Muscle layer of duodenum (tissue), 2 donors: ENCODE measurements around the gene OSBPL9.

Source experiments
- H3K27ac ChIP-seq: one replicate; pipeline ENCODE4 v1.7.0; 2013; ENCODE audit warnings: mild to moderate bottlenecking, low read length
- H3K27me3 ChIP-seq: one replicate; pipeline ENCODE4 v1.7.0; 2013; ENCODE audit warnings: low read depth, mild to moderate bottlenecking, control low read depth, low read length
- H3K36me3 ChIP-seq, 2 donors: one replicate each; pipeline ENCODE4 v1.7.0; 2013; ENCODE audit warnings: low read length in 2 of 2, control low read depth in 1 of 2, mild to moderate bottlenecking in 1 of 2; ENCODE audit not compliant: insufficient read depth in 2 of 2, control insufficient read depth in 1 of 2
- H3K4me1 ChIP-seq, 2 donors: one replicate each; pipeline ENCODE4 v1.7.0; 2013; ENCODE audit warnings: low read length in 2 of 2, mild to moderate bottlenecking in 2 of 2, control low read depth in 1 of 2, moderate library complexity in 1 of 2; ENCODE audit not compliant: insufficient read depth in 2 of 2, control insufficient read depth in 1 of 2
- H3K4me3 ChIP-seq, 2 donors: one replicate each; pipeline ENCODE4 v1.7.0; 2013; ENCODE audit warnings: low read length in 2 of 2, low read depth in 1 of 2, mild to moderate bottlenecking in 1 of 2
- H3K9me3 ChIP-seq, 2 donors: one replicate each; pipeline ENCODE4 v1.7.0; 2013; ENCODE audit warnings: low read length in 2 of 2, control low read depth in 1 of 2, mild to moderate bottlenecking in 1 of 2; ENCODE audit not compliant: control insufficient read depth in 1 of 2
- donor health status: healthy.

OSBPL9 gene

GRCh38 chr1:51576923-51577322, 40.0 kb upstream of the OSBPL9 start:
- Histone ChIP-seq H3K4me1 (peaks cover 0 to 5% of the 10 kb centered on the region in 2 donors), H3K4me3 (no peak overlapping the region)

GRCh38 chr1:51578383-51579109, 38.3 kb upstream of the OSBPL9 start:
- Histone ChIP-seq H3K27me3 (no peaks in the 10 kb centered on the region), H3K36me3 (no peaks in the 10 kb centered on the region), H3K4me3 (no peak overlapping the region), H3K27ac (no peak overlapping the region), H3K4me1 (no peaks in the 10 kb centered on the region), H3K9me3 (no peaks in the 10 kb centered on the region)

More at GRCh38 chr1:51576923-51577322, 40.0 kb upstream of the OSBPL9 start:
- Histone ChIP-seq H3K27ac (no peak overlapping the region), H3K9me3 (no peaks in the 10 kb centered on the region), H3K27me3 (no peaks in the 10 kb centered on the region), H3K36me3 (no peaks in the 10 kb centered on the region)

GRCh38 chr1:51581238-51581637, 35.7 kb upstream of the OSBPL9 start:
- H3K4me1 ChIP-seq, result no peaks in the 10 kb centered on the region
- no peak overlapping the region for H3K27ac ChIP-seq
- H3K4me3 ChIP-seq, result no peak overlapping the region
- H3K36me3 ChIP-seq, result no peaks in the 10 kb centered on the region
- H3K9me3 ChIP-seq, result no peaks in the 10 kb centered on the region
- H3K27me3 ChIP-seq, result no peaks in the 10 kb centered on the region

- H3K27ac ChIP-seq, result no peak overlapping the region
- no peaks in the 10 kb centered on the region for H3K4me1 ChIP-seq
- no peaks in the 10 kb centered on the region for H3K27me3 ChIP-seq
Observed at GRCh38 chr1:51583532-51583931, 33.4 kb upstream of the OSBPL9 start.

GRCh38 chr1:51584021-51584420, 32.9 kb upstream of the OSBPL9 start:
- H3K4me1 ChIP-seq, result no peaks in the 10 kb centered on the region
- no peaks in the 10 kb centered on the region for H3K36me3 ChIP-seq
- no peaks in the 10 kb centered on the region for H3K9me3 ChIP-seq
- no peaks in the 10 kb centered on the region for H3K27me3 ChIP-seq
- H3K27ac ChIP-seq, result no peak overlapping the region
- H3K4me3 ChIP-seq, result no peak overlapping the region

More at GRCh38 chr1:51583532-51583931, 33.4 kb upstream of the OSBPL9 start:
- Histone ChIP-seq H3K9me3 (no peaks in the 10 kb centered on the region), H3K4me3 (no peak overlapping the region), H3K36me3 (no peaks in the 10 kb centered on the region)

- Histone ChIP-seq H3K4me1 (no peaks in the 10 kb centered on the region), H3K27ac (no peak overlapping the region), H3K4me3 (no peak overlapping the region), H3K9me3 (no peaks in the 10 kb centered on the region), H3K27me3 (no peaks in the 10 kb centered on the region), H3K36me3 (no peaks in the 10 kb centered on the region)
Observed at GRCh38 chr1:51592711-51593110, 24.2 kb upstream of the OSBPL9 start.

GRCh38 chr1:51594716-51595115, 22.2 kb upstream of the OSBPL9 start:
- Histone ChIP-seq H3K9me3 (no peaks in the 10 kb centered on the region), H3K4me1 (no peaks in the 10 kb centered on the region), H3K27me3 (no peaks in the 10 kb centered on the region), H3K4me3 (no peak overlapping the region), H3K27ac (no peak overlapping the region), H3K36me3 (no peaks in the 10 kb centered on the region)

- Histone ChIP-seq H3K27me3 (no peaks in the 10 kb centered on the region), H3K4me1 (no peaks in the 10 kb centered on the region), H3K36me3 (no peaks in the 10 kb centered on the region), H3K4me3 (no peak overlapping the region), H3K9me3 (no peaks in the 10 kb centered on the region), H3K27ac (no peak overlapping the region)
Observed at GRCh38 chr1:51600529-51600928, 16.4 kb upstream of the OSBPL9 start.

- Histone ChIP-seq H3K27ac (no peak overlapping the region), H3K4me3 (no peak overlapping the region), H3K27me3 (no peaks in the 10 kb centered on the region), H3K4me1 (no peaks in the 10 kb centered on the region), H3K36me3 (no peaks in the 10 kb centered on the region), H3K9me3 (no peaks in the 10 kb centered on the region)
Observed at GRCh38 chr1:51600965-51601364, 15.9 kb upstream of the OSBPL9 start.

GRCh38 chr1:51605961-51606723, 10.8 kb upstream of the OSBPL9 start:
- Histone ChIP-seq H3K9me3 (no peaks in the 10 kb centered on the region), H3K27ac (no peak overlapping the region), H3K36me3 (no peaks in the 10 kb centered on the region), H3K4me1 (no peaks in the 10 kb centered on the region), H3K27me3 (no peaks in the 10 kb centered on the region), H3K4me3 (no peak overlapping the region)

- peaks cover 0 to 2% of the 10 kb centered on the region in 2 donors for H3K4me1 ChIP-seq
- no peaks in the 10 kb centered on the region for H3K9me3 ChIP-seq
- H3K36me3 ChIP-seq, result no peaks in the 10 kb centered on the region
- H3K4me3 ChIP-seq, result no peak overlapping the region
- no peak overlapping the region for H3K27ac ChIP-seq
- no peaks in the 10 kb centered on the region for H3K27me3 ChIP-seq
Observed at GRCh38 chr1:51607681-51608095, 9.2 kb upstream of the OSBPL9 start.
